ENCODE results near the gene LYPD1.
"Not testable (repeated sequence)": the region's sequence is repeated elsewhere in the genome, so short reads cannot be mapped to it uniquely, and the experiment has no call there.

The LYPD1 gene

GRCh38 chr2:132669908-132670495, at the start of gene LYPD1:
Gene LYPD1 (minus strand): TSS chr2:132670205. CDS start chr2:132669932, 273 bp downstream.
- FAIRE-seq (no peak), DNase-seq (ENCODE audit: insufficient read length, low spot score) (no peak)
- TF ChIP-seq CTCF (IDR thresholded peaks at IDR 0.05; ENCODE audit: insufficient read depth, missing control alignments) = no peak

GRCh38 chr2:132719480-132719879, 49.5 kb upstream of the LYPD1 start:
- no peak for DNase-seq (ENCODE audit: insufficient read length, low spot score)
- no peak for FAIRE-seq
- TF ChIP-seq CTCF (IDR thresholded peaks at IDR 0.05; ENCODE audit: insufficient read depth, missing control alignments) = no peak

- no peak for TF ChIP-seq CTCF (IDR thresholded peaks at IDR 0.05; ENCODE audit: insufficient read depth, missing control alignments)
- FAIRE-seq = no peak
- DNase-seq (ENCODE audit: insufficient read length, low spot score) = no peak
These were observed 46.9 kb upstream of the LYPD1 start for GRCh38 chr2:132716954-132717353.

GRCh38 chr2:132715386-132716351, 45.7 kb upstream of the LYPD1 start:
- DNase-seq (ENCODE audit: insufficient read length, low spot score) = no peak
- no peak for TF ChIP-seq CTCF (IDR thresholded peaks at IDR 0.05; ENCODE audit: insufficient read depth, missing control alignments)
- FAIRE-seq = no peak

GRCh38 chr2:132703396-132703795, 33.4 kb upstream of the LYPD1 start:
- no peak for FAIRE-seq
- TF ChIP-seq CTCF (IDR thresholded peaks at IDR 0.05; ENCODE audit: insufficient read depth, missing control alignments) = no peak
- DNase-seq (ENCODE audit: insufficient read length, low spot score) = no peak

GRCh38 chr2:132701810-132702209, 31.8 kb upstream of the LYPD1 start:
- TF ChIP-seq CTCF (IDR thresholded peaks at IDR 0.05; ENCODE audit: insufficient read depth, missing control alignments) = no peak
- FAIRE-seq (no peak), DNase-seq (ENCODE audit: insufficient read length, low spot score) (no peak)

GRCh38 chr2:132699802-132700201, 29.8 kb upstream of the LYPD1 start:
- DNase-seq (ENCODE audit: insufficient read length, low spot score); FAIRE-seq: not testable (repeated sequence)

GRCh38 chr2:132698347-132698746, 28.3 kb upstream of the LYPD1 start:
- DNase-seq (ENCODE audit: insufficient read length, low spot score); FAIRE-seq: not testable (repeated sequence)
